Parathyroid adenoma (tissue), 2 donors: ENCODE measurements around the gene PPP2R5C.

Source experiments
- H2AFZ ChIP-seq: fragments of 300-600 bp; sonication (generic); one replicate; pipeline ENCODE4 v1.7.0; 2017; ENCODE audit warnings: antibody characterized with exemption, mild to moderate bottlenecking
- H3K27ac ChIP-seq: fragments of 300-600 bp; sonication (generic); one replicate; pipeline ENCODE4 v1.7.0; 2017
- H3K27me3 ChIP-seq: fragments of 300-600 bp; sonication (generic); one replicate; pipeline ENCODE4 v1.7.0; 2017; ENCODE audit warnings: low read length; ENCODE audit not compliant: control insufficient read depth, insufficient read depth
- H3K36me3 ChIP-seq: fragments of 300-600 bp; sonication (generic); one replicate; pipeline ENCODE4 v1.7.0; 2017; ENCODE audit warnings: low read length; ENCODE audit not compliant: control insufficient read depth, insufficient read depth
- H3K4me1 ChIP-seq: fragments of 300-600 bp; sonication (generic); one replicate; pipeline ENCODE4 v1.7.0; 2017; ENCODE audit warnings: control low read depth
- H3K4me2 ChIP-seq: fragments of 300-600 bp; sonication (generic); one replicate; pipeline ENCODE4 v1.7.0; 2017; ENCODE audit warnings: low read length
- H3K4me3 ChIP-seq: fragments of 300-600 bp; sonication (generic); one replicate; pipeline ENCODE4 v1.7.0; 2017; ENCODE audit warnings: low read depth, low read length
- H3K79me2 ChIP-seq: fragments of 300-600 bp; sonication (generic); one replicate; pipeline ENCODE4 v1.7.0; 2017; ENCODE audit warnings: control low read depth
- H3K9ac ChIP-seq: fragments of 300-600 bp; sonication (generic); one replicate; pipeline ENCODE4 v1.7.0; 2017; ENCODE audit warnings: mild to moderate bottlenecking
- H3K9me3 ChIP-seq: fragments of 300-600 bp; sonication (generic); one replicate; pipeline ENCODE4 v1.7.0; 2017; ENCODE audit warnings: low read length; ENCODE audit not compliant: control insufficient read depth
- CTCF ChIP-seq: fragments of 300-600 bp; sonication (generic); IDR thresholded peaks from one replicate; pipeline ENCODE4 v1.7.0; 2017; ENCODE audit warnings: antibody characterized with exemption, mild to moderate bottlenecking
- donor health status: primary hyperparathyroidism.

Gene PPP2R5C

GRCh38 chr14:101854366-101854765 lies 92.9 kb downstream of the PPP2R5C start:
- TF ChIP-seq CTCF, result no peak
- Histone ChIP-seq H3K27ac (no peak overlapping the region), H3K27me3 (no peaks in the 10 kb centered on the region)

GRCh38 chr14:101855958-101856357 lies 94.4 kb downstream of the PPP2R5C start:
- H3K27ac ChIP-seq, result no peak overlapping the region
- no peak overlapping the region for H3K4me3 ChIP-seq
- H3K4me2 ChIP-seq, result no peak overlapping the region
- peaks cover 41% of the 10 kb centered on the region for H3K79me2 ChIP-seq
- H2AFZ ChIP-seq, result no peak overlapping the region
- H3K4me1 ChIP-seq, result no peaks in the 10 kb centered on the region
- no peaks in the 10 kb centered on the region for H3K36me3 ChIP-seq
- no peak for TF ChIP-seq CTCF
- H3K9ac ChIP-seq, result no peak overlapping the region
- no peaks in the 10 kb centered on the region for H3K9me3 ChIP-seq
- H3K27me3 ChIP-seq, result no peaks in the 10 kb centered on the region

More at GRCh38 chr14:101854366-101854765, 92.9 kb downstream of the PPP2R5C start:
- H3K36me3 ChIP-seq, result no peaks in the 10 kb centered on the region
- H3K9ac ChIP-seq, result no peak overlapping the region
- no peak overlapping the region for H3K4me2 ChIP-seq
- H3K9me3 ChIP-seq, result no peaks in the 10 kb centered on the region
- no peaks in the 10 kb centered on the region for H3K4me1 ChIP-seq
- peaks cover 47% of the 10 kb centered on the region for H3K79me2 ChIP-seq
- no peak overlapping the region for H3K4me3 ChIP-seq
- no peak overlapping the region for H2AFZ ChIP-seq

- no peak overlapping the region for H3K4me2 ChIP-seq
- no peak overlapping the region for H2AFZ ChIP-seq
- H3K27me3 ChIP-seq, result no peaks in the 10 kb centered on the region
- TF ChIP-seq CTCF, result no peak
- no peaks in the 10 kb centered on the region for H3K9me3 ChIP-seq
- H3K36me3 ChIP-seq, result no peaks in the 10 kb centered on the region
- H3K4me1 ChIP-seq, result no peaks in the 10 kb centered on the region
- no peak overlapping the region for H3K27ac ChIP-seq
- H3K79me2 ChIP-seq, result peaks cover 38% of the 10 kb centered on the region
- no peak overlapping the region for H3K9ac ChIP-seq
- H3K4me3 ChIP-seq, result no peak overlapping the region
Observed at GRCh38 chr14:101856536-101856935, 95.0 kb downstream of the PPP2R5C start.

GRCh38 chr14:101857226-101857625 lies 95.7 kb downstream of the PPP2R5C start:
- Histone ChIP-seq H3K36me3 (no peaks in the 10 kb centered on the region), H3K4me2 (no peak overlapping the region), H3K9me3 (no peaks in the 10 kb centered on the region), H3K27me3 (no peaks in the 10 kb centered on the region), H3K4me1 (no peaks in the 10 kb centered on the region), H3K4me3 (no peak overlapping the region), H3K79me2 (peaks cover 42% of the 10 kb centered on the region), H3K27ac (no peak overlapping the region), H2AFZ (no peak overlapping the region), H3K9ac (no peak overlapping the region)
- TF ChIP-seq CTCF, result no peak

GRCh38 chr14:101858791-101859537 lies 97.5 kb downstream of the PPP2R5C start:
- no peaks in the 10 kb centered on the region for H3K9me3 ChIP-seq
- no peak overlapping the region for H3K27ac ChIP-seq
- H3K36me3 ChIP-seq, result no peaks in the 10 kb centered on the region
- no peak overlapping the region for H3K4me2 ChIP-seq
- H3K79me2 ChIP-seq, result peaks cover 47% of the 10 kb centered on the region
- H2AFZ ChIP-seq, result no peak overlapping the region
- H3K4me3 ChIP-seq, result no peak overlapping the region
- TF ChIP-seq CTCF, result no peak
- no peaks in the 10 kb centered on the region for H3K27me3 ChIP-seq
- H3K4me1 ChIP-seq, result no peaks in the 10 kb centered on the region
- H3K9ac ChIP-seq, result no peak overlapping the region
